GM23338 (cell line): ENCODE results near the gene HTR7. TPM values are rescaled to one million over a fixed set of nuclear protein-coding genes. Genes with fewer than 3 reads are reported as not detected.

ENCODE experiments used
- ATAC-seq: fragments of 200-7000 bp; cut with Tn5 transposase; 3 replicates; pipeline ENCODE4 v1.9.1; 2020
- DNase-seq: peaks from one replicate; pipeline ENCODE4 v3.0.0-alpha.2; 2015; ENCODE audit warnings: low spot score
- H2AFZ ChIP-seq: fragments of 200-600 bp; sonication (generic); 2 replicates; pipeline ENCODE4 v1.8.0; 2016; ENCODE audit warnings: antibody characterized with exemption, mild to moderate bottlenecking, moderate library complexity
- H3F3A ChIP-seq: fragments of 200-600 bp; sonication (generic); replicated peaks from 2 replicates; pipeline ENCODE4 v1.8.0; 2017; ENCODE audit warnings: antibody characterized with exemption, mixed run types, low read depth
- H3K27ac ChIP-seq: fragments of 200-600 bp; sonication (generic); 2 replicates; pipeline ENCODE4 v1.6.1; 2016; ENCODE audit warnings: low read depth
- H3K27me3 ChIP-seq: fragments of 200-600 bp; sonication (generic); 2 replicates; pipeline ENCODE4 v1.8.0; 2016; ENCODE audit warnings: mild to moderate bottlenecking, mixed run types, moderate library complexity; ENCODE audit not compliant: insufficient read depth
- H3K36me3 ChIP-seq: fragments of 200-600 bp; sonication (generic); 2 replicates; pipeline ENCODE4 v1.8.0; 2016; ENCODE audit warnings: mild to moderate bottlenecking; ENCODE audit not compliant: insufficient read depth
- H3K4me1 ChIP-seq: fragments of 200-600 bp; sonication (generic); 2 replicates; pipeline ENCODE4 v1.8.0; 2016; ENCODE audit warnings: mild to moderate bottlenecking, moderate library complexity; ENCODE audit not compliant: insufficient read depth
- H3K4me2 ChIP-seq: fragments of 200-600 bp; sonication (generic); 2 replicates; pipeline ENCODE4 v1.7.1; 2017; ENCODE audit warnings: mixed run types
- H3K4me3 ChIP-seq: fragments of 200-600 bp; sonication (generic); 2 replicates; pipeline ENCODE4 v1.6.1; 2016; ENCODE audit warnings: mixed run types
- H3K79me2 ChIP-seq: fragments of 200-600 bp; sonication (generic); replicated peaks from 2 replicates; pipeline ENCODE4 v1.8.0; 2017; ENCODE audit warnings: mild to moderate bottlenecking; ENCODE audit not compliant: insufficient read depth
- H3K9me2 ChIP-seq: fragments of 200-600 bp; sonication (generic); 2 replicates; pipeline ENCODE4 v1.8.0; 2017; ENCODE audit not compliant: insufficient read depth
- H4K20me1 ChIP-seq: fragments of 200-600 bp; sonication (generic); replicated peaks from 2 replicates; pipeline ENCODE4 v1.8.0; 2017; ENCODE audit warnings: mild to moderate bottlenecking; ENCODE audit not compliant: insufficient read depth
- H3K27ac Mint-ChIP-seq: 2 replicates; pipeline ENCODE4 v1.8.0; 2020; ENCODE audit warnings: inconsistent platforms, mild to moderate bottlenecking, moderate library complexity, mixed read lengths
- H3K27me3 Mint-ChIP-seq: 3 replicates; pipeline ENCODE4 v1.8.0; 2022; ENCODE audit warnings: low read depth, mild to moderate bottlenecking, moderate library complexity, mixed read lengths, inconsistent platforms; ENCODE audit not compliant: insufficient read depth, poor library complexity
- H3K36me3 Mint-ChIP-seq: 3 replicates; pipeline ENCODE4 v1.8.0; 2021; ENCODE audit warnings: low read depth, mild to moderate bottlenecking, inconsistent platforms, moderate library complexity, mixed read lengths
- H3K4me1 Mint-ChIP-seq: 3 replicates; pipeline ENCODE4 v1.8.0; 2020; ENCODE audit warnings: mild to moderate bottlenecking, inconsistent platforms, mixed read lengths
- H3K4me3 Mint-ChIP-seq: 3 replicates; pipeline ENCODE4 v1.8.0; 2021; ENCODE audit warnings: moderate library complexity, mild to moderate bottlenecking, inconsistent platforms, mixed read lengths
- H3K9me3 Mint-ChIP-seq: 3 replicates; pipeline ENCODE4 v1.8.0; 2020; ENCODE audit warnings: moderate library complexity, mild to moderate bottlenecking, inconsistent platforms, mixed read lengths
- CREB1 ChIP-seq: fragments of 250-450 bp; sonication (Bioruptor Pico); IDR thresholded peaks from 2 replicates; pipeline ENCODE4 v1.5.0; 2020; ENCODE audit warnings: low read depth, mild to moderate bottlenecking, moderate library complexity
- CTCF ChIP-seq, 2 experiments: fragments of 200-600 bp in 1 of 2; sonication (generic) in 1 of 2; conservative IDR thresholded peaks; 2 replicates each; pipeline versions ENCODE4 v1.5.1 to v1.6.1; 2016 to 2017; ENCODE audit warnings: antibody characterized with exemption in 2 of 2, low read depth in 2 of 2, mild to moderate bottlenecking in 2 of 2, moderate library complexity in 1 of 2
- ETS1 ChIP-seq: IDR thresholded peaks from 2 replicates; pipeline ENCODE4 v1.6.1; 2016; ENCODE audit warnings: antibody characterized with exemption
- EZH2 ChIP-seq: fragments of 200-600 bp; sonication (generic); IDR thresholded peaks from one replicate; pipeline ENCODE4 v1.8.0; 2017; ENCODE audit warnings: antibody characterized with exemption, mild to moderate bottlenecking, low read depth; ENCODE audit not compliant: unreplicated experiment
- EZH2phosphoT487 ChIP-seq: fragments of 200-600 bp; sonication (generic); IDR thresholded peaks from one replicate; pipeline ENCODE4 v1.8.1; 2018; ENCODE audit warnings: antibody characterized with exemption; ENCODE audit not compliant: unreplicated experiment
- NANOG ChIP-seq: IDR thresholded peaks from 2 replicates; pipeline ENCODE4 v1.6.1; 2016; ENCODE audit warnings: antibody characterized with exemption, borderline replicate concordance
- ZNF114 ChIP-seq: fragments of 250-450 bp; sonication (Bioruptor Pico); IDR thresholded peaks from 2 replicates; pipeline ENCODE4 v1.5.0; 2020; ENCODE audit warnings: mild to moderate bottlenecking, moderate library complexity
- polyA plus RNA-seq: library from polyadenylated mRNA; unstranded; fragments of >200 nt; fragmentation: Nextera tagmentation; extraction: Ambion mirVana; gene quantifications from 2 replicates; pipeline ENCODE4 v1.2.1, GENCODE V29; 2016
- total RNA-seq: library from RNA; depleted of rRNA; stranded (reverse); fragments of >200 nt; shearing (Covaris generic); gene quantifications from 2 replicates; pipeline ENCODE4 v1.2.3, GENCODE V29; 2014
- TF ChIP-seq, protein P1 (sequence below): IDR thresholded peaks from one replicate; pipeline ENCODE4 v1.6.1; 2018; ENCODE audit warnings: antibody characterized with exemption; ENCODE audit not compliant: unreplicated experiment

Gene HTR7
- total and polyA plus RNA-seq, 2 experiments from 2014 or later, result 7.0 to 42.2 TPM

GRCh38 chr10:90837486-90837885, 20.4 kb downstream of the HTR7 start:
- H3K27ac ChIP-seq, result no peak overlapping the region
- TF ChIP-seq NANOG, result no peak
- TF ChIP-seq ETS1, result no peak
- TF ChIP-seq EZH2, result no peak
- no peak overlapping the region for H3K27ac Mint-ChIP-seq
- H3K4me3 ChIP-seq, result no peak overlapping the region
- no peak for ATAC-seq
- H4K20me1 ChIP-seq, result peaks cover 4% of the 10 kb centered on the region; the same call in 1 of the 2 replicates
- peaks cover 3% of the 10 kb centered on the region; the same call in 1 of the 3 replicates for H3K9me3 Mint-ChIP-seq
- no peaks in the 10 kb centered on the region for H3K9me2 ChIP-seq
- H3K36me3 ChIP-seq, result peaks cover 5% of the 10 kb centered on the region; the same call in 1 of the 2 replicates
- H3K4me1 ChIP-seq, result peaks cover 10% of the 10 kb centered on the region
- H3K4me2 ChIP-seq, result no peak overlapping the region
- H3K79me2 ChIP-seq, result peaks cover 100% of the 10 kb centered on the region
- H2AFZ ChIP-seq, result no peak overlapping the region
- H3K4me1 Mint-ChIP-seq, result peaks cover 9% of the 10 kb centered on the region
- no peaks in the 10 kb centered on the region for H3K27me3 ChIP-seq
- DNase-seq, result no peak
- H3F3A ChIP-seq, result no peaks in the 10 kb centered on the region
- no peak overlapping the region for H3K4me3 Mint-ChIP-seq
- peaks cover 2% of the 10 kb centered on the region for H3K27me3 Mint-ChIP-seq
- peaks cover 19% of the 10 kb centered on the region for H3K36me3 Mint-ChIP-seq

- ATAC-seq, result no peak
- Histone ChIP-seq H3K4me2 (no peak overlapping the region), H3F3A (no peaks in the 10 kb centered on the region), H3K9me2 (peaks cover 2% of the 10 kb centered on the region; the same call in 1 of the 2 replicates), H3K36me3 (no peaks in the 10 kb centered on the region; the same call in 1 of the 2 replicates), H4K20me1 (peaks cover 4% of the 10 kb centered on the region; the same call in 1 of the 2 replicates), H3K4me3 (no peak overlapping the region), H3K4me1 (peaks cover 5% of the 10 kb centered on the region), H3K27me3 (no peaks in the 10 kb centered on the region), H3K79me2 (peaks cover 94% of the 10 kb centered on the region), H3K27ac (no peak overlapping the region), H2AFZ (no peak overlapping the region)
- Mint-ChIP-seq H3K27ac (no peak overlapping the region), H3K36me3 (peaks cover 36% of the 10 kb centered on the region), H3K4me1 (peaks cover 5% of the 10 kb centered on the region), H3K27me3 (no peaks in the 10 kb centered on the region), H3K4me3 (no peak overlapping the region), H3K9me3 (peaks cover 14% of the 10 kb centered on the region)
- no peak for DNase-seq
- TF ChIP-seq ETS1 (no peak), ZNF114 (CRISPR knock-in tag) (no peak), CREB1 (no peak), CTCF (conservative IDR thresholded peaks at IDR 0.05; ENCODE audit: low read depth in 2 of 2) (no peak), EZH2phosphoT487 (no peak)
- TF ChIP-seq, protein P1, sequence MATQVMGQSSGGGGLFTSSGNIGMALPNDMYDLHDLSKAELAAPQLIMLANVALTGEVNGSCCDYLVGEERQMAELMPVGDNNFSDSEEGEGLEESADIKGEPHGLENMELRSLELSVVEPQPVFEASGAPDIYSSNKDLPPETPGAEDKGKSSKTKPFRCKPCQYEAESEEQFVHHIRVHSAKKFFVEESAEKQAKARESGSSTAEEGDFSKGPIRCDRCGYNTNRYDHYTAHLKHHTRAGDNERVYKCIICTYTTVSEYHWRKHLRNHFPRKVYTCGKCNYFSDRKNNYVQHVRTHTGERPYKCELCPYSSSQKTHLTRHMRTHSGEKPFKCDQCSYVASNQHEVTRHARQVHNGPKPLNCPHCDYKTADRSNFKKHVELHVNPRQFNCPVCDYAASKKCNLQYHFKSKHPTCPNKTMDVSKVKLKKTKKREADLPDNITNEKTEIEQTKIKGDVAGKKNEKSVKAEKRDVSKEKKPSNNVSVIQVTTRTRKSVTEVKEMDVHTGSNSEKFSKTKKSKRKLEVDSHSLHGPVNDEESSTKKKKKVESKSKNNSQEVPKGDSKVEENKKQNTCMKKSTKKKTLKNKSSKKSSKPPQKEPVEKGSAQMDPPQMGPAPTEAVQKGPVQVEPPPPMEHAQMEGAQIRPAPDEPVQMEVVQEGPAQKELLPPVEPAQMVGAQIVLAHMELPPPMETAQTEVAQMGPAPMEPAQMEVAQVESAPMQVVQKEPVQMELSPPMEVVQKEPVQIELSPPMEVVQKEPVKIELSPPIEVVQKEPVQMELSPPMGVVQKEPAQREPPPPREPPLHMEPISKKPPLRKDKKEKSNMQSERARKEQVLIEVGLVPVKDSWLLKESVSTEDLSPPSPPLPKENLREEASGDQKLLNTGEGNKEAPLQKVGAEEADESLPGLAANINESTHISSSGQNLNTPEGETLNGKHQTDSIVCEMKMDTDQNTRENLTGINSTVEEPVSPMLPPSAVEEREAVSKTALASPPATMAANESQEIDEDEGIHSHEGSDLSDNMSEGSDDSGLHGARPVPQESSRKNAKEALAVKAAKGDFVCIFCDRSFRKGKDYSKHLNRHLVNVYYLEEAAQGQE, result no peak
Observed at GRCh38 chr10:90834326-90834725, 23.5 kb downstream of the HTR7 start.
